NB4 (cell line): Measurements from ENCODE around the gene PLA2G2F.

Experiments used
- MYC ChIP-seq: IDR thresholded peaks from 2 replicates; pipeline ENCODE4 v1.6.1; 2011; ENCODE audit warnings: low read depth, low read length
- POLR2A ChIP-seq: IDR thresholded peaks from 2 replicates; pipeline ENCODE4 v1.6.1; 2011; ENCODE audit warnings: mild to moderate bottlenecking; ENCODE audit not compliant: insufficient read length; ENCODE audit errors: extremely low read depth
- TF ChIP-seq, protein P1 (sequence below): IDR thresholded peaks from one replicate; pipeline ENCODE4 v1.5.1; 2012; ENCODE audit warnings: low read depth, low read length

DNA sequence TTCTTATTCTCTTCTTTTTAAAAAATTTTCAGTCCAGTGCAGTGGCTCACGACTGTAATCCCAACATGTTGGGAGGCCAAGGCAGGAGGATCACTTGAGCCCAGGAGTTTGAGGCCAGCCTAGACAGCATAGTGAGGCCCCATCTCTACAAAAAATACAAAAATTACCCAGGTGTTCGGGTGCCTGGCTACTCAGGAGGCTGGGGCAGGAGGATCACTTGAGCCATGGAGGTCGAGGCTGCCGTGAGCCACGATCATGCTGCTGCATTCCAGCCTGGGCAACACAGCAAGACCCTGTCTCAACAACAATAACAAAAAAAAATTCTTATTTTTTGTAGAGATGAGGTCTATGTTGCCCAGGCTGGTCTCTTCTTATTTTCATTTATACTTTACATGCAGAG, 27.7 kb upstream of the PLA2G2F start:
- TF ChIP-seq POLR2A (no peak), MYC (no peak)
- TF ChIP-seq, protein P1, sequence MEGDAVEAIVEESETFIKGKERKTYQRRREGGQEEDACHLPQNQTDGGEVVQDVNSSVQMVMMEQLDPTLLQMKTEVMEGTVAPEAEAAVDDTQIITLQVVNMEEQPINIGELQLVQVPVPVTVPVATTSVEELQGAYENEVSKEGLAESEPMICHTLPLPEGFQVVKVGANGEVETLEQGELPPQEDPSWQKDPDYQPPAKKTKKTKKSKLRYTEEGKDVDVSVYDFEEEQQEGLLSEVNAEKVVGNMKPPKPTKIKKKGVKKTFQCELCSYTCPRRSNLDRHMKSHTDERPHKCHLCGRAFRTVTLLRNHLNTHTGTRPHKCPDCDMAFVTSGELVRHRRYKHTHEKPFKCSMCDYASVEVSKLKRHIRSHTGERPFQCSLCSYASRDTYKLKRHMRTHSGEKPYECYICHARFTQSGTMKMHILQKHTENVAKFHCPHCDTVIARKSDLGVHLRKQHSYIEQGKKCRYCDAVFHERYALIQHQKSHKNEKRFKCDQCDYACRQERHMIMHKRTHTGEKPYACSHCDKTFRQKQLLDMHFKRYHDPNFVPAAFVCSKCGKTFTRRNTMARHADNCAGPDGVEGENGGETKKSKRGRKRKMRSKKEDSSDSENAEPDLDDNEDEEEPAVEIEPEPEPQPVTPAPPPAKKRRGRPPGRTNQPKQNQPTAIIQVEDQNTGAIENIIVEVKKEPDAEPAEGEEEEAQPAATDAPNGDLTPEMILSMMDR: no peak
